Peyer's patch (tissue), 4 donors: Measurements from ENCODE around the gene SEL1L3.

Experiments
- POLR2A ChIP-seq, 2 donors: fragments of 450-650 bp; IDR thresholded peaks; one replicate each; pipeline ENCODE4 v1.5.1; 2017; ENCODE audit warnings: antibody characterized with exemption in 2 of 2, mild to moderate bottlenecking in 2 of 2, moderate library complexity in 2 of 2
- TF ChIP-seq, protein P1 (sequence below), 6 experiments: fragments of 450-650 bp in 4 of 6; fragments of 200-600 bp in 2 of 6; sonication (generic) in 1 of 6; IDR thresholded peaks; one replicate each; pipeline ENCODE4 v1.5.1; 2017 to 2019; ENCODE audit warnings: antibody characterized with exemption in 6 of 6, mild to moderate bottlenecking in 3 of 6, moderate library complexity in 1 of 6

DNA sequence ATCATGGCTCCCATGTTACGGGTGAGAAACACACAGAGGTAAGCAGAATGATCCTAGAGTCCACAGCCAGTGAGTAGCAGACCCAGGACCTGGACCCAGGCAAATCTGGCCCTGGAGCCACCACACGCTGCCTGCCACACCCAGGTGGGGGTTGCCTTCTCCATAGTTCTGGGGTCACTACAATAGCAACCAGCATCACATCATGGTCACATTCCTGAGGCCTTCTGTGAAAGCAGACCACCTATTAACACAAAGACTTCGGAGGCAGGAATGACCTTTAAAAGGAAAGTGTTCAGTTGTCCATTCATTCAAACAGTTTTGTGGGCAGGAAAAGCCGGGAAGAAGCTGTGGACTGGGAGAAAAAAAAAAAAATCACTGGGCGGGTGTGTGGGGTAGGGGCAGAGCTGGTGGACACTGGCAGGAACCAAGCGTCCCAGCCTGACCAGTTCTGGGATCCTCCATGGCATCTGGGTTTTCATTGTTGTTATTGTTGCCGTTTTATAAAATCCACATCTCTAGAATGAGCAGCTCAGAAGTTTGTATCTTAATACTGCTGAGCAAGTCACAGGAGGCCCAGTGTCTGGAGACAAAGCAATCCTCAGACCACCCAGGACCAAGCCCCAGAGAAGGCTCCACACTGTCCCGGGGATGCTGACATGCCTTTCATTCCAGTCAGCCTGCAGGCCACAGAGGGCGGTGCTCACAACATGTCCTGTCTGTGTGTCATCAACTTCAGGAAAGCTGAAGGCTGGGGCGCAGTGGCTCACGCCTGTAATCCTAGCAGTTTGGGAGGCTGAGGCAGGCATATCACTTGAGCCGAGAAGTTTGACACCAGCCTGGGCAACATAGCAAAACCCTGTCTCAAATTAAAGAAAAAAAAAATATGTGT, 67.0 kb downstream of the SEL1L3 start:
- TF ChIP-seq, protein P1, sequence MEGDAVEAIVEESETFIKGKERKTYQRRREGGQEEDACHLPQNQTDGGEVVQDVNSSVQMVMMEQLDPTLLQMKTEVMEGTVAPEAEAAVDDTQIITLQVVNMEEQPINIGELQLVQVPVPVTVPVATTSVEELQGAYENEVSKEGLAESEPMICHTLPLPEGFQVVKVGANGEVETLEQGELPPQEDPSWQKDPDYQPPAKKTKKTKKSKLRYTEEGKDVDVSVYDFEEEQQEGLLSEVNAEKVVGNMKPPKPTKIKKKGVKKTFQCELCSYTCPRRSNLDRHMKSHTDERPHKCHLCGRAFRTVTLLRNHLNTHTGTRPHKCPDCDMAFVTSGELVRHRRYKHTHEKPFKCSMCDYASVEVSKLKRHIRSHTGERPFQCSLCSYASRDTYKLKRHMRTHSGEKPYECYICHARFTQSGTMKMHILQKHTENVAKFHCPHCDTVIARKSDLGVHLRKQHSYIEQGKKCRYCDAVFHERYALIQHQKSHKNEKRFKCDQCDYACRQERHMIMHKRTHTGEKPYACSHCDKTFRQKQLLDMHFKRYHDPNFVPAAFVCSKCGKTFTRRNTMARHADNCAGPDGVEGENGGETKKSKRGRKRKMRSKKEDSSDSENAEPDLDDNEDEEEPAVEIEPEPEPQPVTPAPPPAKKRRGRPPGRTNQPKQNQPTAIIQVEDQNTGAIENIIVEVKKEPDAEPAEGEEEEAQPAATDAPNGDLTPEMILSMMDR (IDR thresholded peaks at IDR 0.05), result no peak
- TF ChIP-seq POLR2A (IDR thresholded peaks at IDR 0.05), result no peak
